SU-DHL-6 (cell line): ENCODE results near the gene STK38.

Experiments
- H2AFZ ChIP-seq: fragments of 200-600 bp; sonication (generic); 2 replicates; pipeline ENCODE4 v1.6.1; 2014; ENCODE audit warnings: low read depth, mild to moderate bottlenecking, moderate library complexity, mixed read lengths, antibody characterized with exemption, low read length; ENCODE audit not compliant: severe bottlenecking
- H3F3A ChIP-seq: fragments of 200-600 bp; shearing (Covaris generic); 2 replicates; pipeline ENCODE4 v1.6.0; 2016; ENCODE audit warnings: antibody characterized with exemption, mild to moderate bottlenecking; ENCODE audit not compliant: insufficient read depth
- H3K27ac ChIP-seq: fragments of 200-600 bp; sonication (generic); 2 replicates; pipeline ENCODE4 v1.5.1; 2016; ENCODE audit warnings: low read depth, mild to moderate bottlenecking, low read length, moderate library complexity, mixed read lengths
- H3K27me3 ChIP-seq: fragments of 200-600 bp; sonication (generic), shearing (Covaris generic); 2 replicates; pipeline ENCODE4 v1.6.0; 2014; ENCODE audit warnings: mild to moderate bottlenecking, low read length
- H3K36me3 ChIP-seq: fragments of 200-600 bp; sonication (generic); 2 replicates; pipeline ENCODE4 v1.6.1; 2014; ENCODE audit warnings: mild to moderate bottlenecking, low read length, mixed read lengths
- H3K4me2 ChIP-seq: fragments of 300-600, 200-600 bp; shearing (Covaris generic), sonication (generic); 2 replicates; pipeline ENCODE4 v1.6.0; 2014; ENCODE audit warnings: low read length, low read depth, mild to moderate bottlenecking; ENCODE audit not compliant: poor library complexity, severe bottlenecking
- H3K4me3 ChIP-seq: fragments of 200-600 bp; sonication (generic); 2 replicates; pipeline ENCODE4 v1.5.1; 2014; ENCODE audit warnings: antibody characterized with exemption, low read length, mild to moderate bottlenecking, mixed read lengths; ENCODE audit not compliant: insufficient read depth, poor library complexity, severe bottlenecking
- H3K79me2 ChIP-seq: fragments of 200-600 bp; sonication (generic); 2 replicates; pipeline ENCODE4 v1.6.1; 2014; ENCODE audit warnings: mild to moderate bottlenecking, low read length, moderate library complexity; ENCODE audit not compliant: insufficient read depth
- H3K9ac ChIP-seq: fragments of 200-600 bp; sonication (generic); 2 replicates; pipeline ENCODE4 v1.7.0; 2014; ENCODE audit warnings: mild to moderate bottlenecking, low read length
- H3K9me2 ChIP-seq: fragments of 200-600 bp; sonication (generic); replicated peaks from 2 replicates; pipeline ENCODE4 v1.6.1; 2014; ENCODE audit warnings: low read length; ENCODE audit not compliant: insufficient read depth
- H3K9me3 ChIP-seq: fragments of 200-600 bp; sonication (generic); 2 replicates; pipeline ENCODE4 v1.6.1; 2014; ENCODE audit warnings: low read length, mixed read lengths; ENCODE audit not compliant: insufficient read depth
- H4K20me1 ChIP-seq: fragments of 200-600 bp; sonication (generic); 2 replicates; pipeline ENCODE4 v1.6.1; 2014; ENCODE audit warnings: low read depth, mild to moderate bottlenecking, antibody characterized with exemption, low read length, moderate library complexity, mixed read lengths
- EZH2phosphoT487 ChIP-seq: fragments of 200-600 bp; sonication (generic), shearing (Covaris generic); conservative IDR thresholded peaks from 2 replicates; pipeline ENCODE4 v1.6.1; 2018; ENCODE audit warnings: mild to moderate bottlenecking, antibody characterized with exemption, low read length, moderate library complexity, mixed read lengths
- TF ChIP-seq, protein P1 (sequence below): fragments of 200-600 bp; sonication (generic); IDR thresholded peaks from one replicate; pipeline ENCODE4 v1.5.1; 2017; ENCODE audit warnings: antibody characterized with exemption, mild to moderate bottlenecking, low read length, moderate library complexity; ENCODE audit not compliant: insufficient read depth, poor library complexity, severe bottlenecking

Gene STK38

DNA sequence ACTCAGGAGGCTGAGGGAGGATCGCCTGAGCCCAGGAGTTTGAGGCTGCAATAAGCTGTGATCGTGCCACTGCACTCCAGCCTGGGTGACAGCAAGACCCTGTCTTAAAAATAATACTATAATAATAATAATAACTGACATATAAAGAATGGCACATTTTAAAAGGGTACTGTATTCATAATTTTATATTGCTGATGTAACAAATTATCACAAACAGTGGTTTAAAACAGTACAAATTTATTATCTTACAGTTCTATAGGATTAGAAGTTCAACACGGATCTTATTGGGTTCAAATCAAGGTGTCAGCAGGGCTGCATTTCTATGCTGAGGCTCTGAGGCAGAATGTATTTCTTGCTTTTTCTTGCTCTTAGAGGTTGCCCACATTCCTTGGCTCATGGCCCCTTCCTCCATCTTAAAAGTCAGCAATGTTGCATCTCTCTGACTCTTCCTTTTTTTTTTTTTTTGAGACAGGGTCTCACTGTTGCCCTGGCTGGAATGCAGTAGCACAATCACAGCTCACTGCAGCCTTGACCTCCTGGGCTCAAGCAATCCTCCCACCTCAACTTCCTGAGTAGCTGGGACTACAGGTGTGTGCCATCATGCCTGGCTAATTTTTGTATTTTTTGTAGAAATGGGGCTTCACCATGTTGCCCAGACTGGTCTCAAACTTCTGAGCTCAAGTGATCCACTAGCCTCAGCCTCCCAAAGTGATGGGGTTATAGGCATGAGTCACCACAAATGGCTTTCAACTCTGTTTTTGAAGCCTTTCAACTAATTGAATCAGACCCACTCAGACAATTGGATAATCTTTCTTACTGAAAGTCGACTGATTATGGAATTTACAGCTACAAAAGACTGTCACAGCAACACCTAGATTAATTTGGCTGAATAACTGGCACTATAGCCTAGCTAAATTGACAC, 24.1 kb upstream of the STK38 start:
- Histone ChIP-seq H3F3A (no peaks in the 10 kb centered on the region), H2AFZ (no peak overlapping the region), H3K9me3 (peaks cover 6% of the 10 kb centered on the region; the same call in 1 of the 2 replicates), H3K4me2 (no peak overlapping the region), H4K20me1 (no peaks in the 10 kb centered on the region), H3K27me3 (no peaks in the 10 kb centered on the region), H3K9ac (no peak overlapping the region), H3K27ac (no peak overlapping the region), H3K79me2 (no peaks in the 10 kb centered on the region), H3K36me3 (peaks cover 8% of the 10 kb centered on the region), H3K4me3 (no peak overlapping the region), H3K9me2 (no peaks in the 10 kb centered on the region)
- TF ChIP-seq, protein P1, sequence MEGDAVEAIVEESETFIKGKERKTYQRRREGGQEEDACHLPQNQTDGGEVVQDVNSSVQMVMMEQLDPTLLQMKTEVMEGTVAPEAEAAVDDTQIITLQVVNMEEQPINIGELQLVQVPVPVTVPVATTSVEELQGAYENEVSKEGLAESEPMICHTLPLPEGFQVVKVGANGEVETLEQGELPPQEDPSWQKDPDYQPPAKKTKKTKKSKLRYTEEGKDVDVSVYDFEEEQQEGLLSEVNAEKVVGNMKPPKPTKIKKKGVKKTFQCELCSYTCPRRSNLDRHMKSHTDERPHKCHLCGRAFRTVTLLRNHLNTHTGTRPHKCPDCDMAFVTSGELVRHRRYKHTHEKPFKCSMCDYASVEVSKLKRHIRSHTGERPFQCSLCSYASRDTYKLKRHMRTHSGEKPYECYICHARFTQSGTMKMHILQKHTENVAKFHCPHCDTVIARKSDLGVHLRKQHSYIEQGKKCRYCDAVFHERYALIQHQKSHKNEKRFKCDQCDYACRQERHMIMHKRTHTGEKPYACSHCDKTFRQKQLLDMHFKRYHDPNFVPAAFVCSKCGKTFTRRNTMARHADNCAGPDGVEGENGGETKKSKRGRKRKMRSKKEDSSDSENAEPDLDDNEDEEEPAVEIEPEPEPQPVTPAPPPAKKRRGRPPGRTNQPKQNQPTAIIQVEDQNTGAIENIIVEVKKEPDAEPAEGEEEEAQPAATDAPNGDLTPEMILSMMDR: no peak
- TF ChIP-seq EZH2phosphoT487: no peak

DNA sequence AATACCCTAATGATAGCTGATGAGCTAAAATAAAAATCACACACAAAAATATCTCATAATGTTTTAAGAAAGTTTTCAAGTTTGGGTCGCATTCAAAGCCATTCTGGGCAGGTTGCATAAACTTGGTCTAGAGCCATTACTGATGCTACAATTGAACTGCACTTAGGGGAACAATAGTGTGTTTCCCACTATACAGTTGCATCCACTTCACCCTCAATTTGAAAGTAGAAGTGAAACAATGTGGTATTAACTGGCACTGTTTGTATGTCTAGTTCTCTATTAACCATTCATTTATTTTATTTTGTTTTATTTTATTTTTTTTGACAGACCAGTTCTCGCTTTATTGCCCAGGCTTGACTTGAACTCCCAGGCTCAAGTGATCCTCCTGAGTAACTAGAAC, 23.0 kb upstream of the STK38 start:
- Histone ChIP-seq H3K4me2 (no peak overlapping the region), H2AFZ (no peak overlapping the region), H3K27me3 (no peaks in the 10 kb centered on the region), H3K36me3 (peaks cover 8% of the 10 kb centered on the region), H3K9ac (no peak overlapping the region), H3K9me2 (no peaks in the 10 kb centered on the region), H3F3A (no peaks in the 10 kb centered on the region), H3K27ac (no peak overlapping the region), H3K9me3 (peaks cover 6% of the 10 kb centered on the region; the same call in 1 of the 2 replicates), H3K79me2 (no peaks in the 10 kb centered on the region), H3K4me3 (no peak overlapping the region), H4K20me1 (no peaks in the 10 kb centered on the region)
- TF ChIP-seq EZH2phosphoT487: no peak
- TF ChIP-seq, protein P1: no peak

DNA sequence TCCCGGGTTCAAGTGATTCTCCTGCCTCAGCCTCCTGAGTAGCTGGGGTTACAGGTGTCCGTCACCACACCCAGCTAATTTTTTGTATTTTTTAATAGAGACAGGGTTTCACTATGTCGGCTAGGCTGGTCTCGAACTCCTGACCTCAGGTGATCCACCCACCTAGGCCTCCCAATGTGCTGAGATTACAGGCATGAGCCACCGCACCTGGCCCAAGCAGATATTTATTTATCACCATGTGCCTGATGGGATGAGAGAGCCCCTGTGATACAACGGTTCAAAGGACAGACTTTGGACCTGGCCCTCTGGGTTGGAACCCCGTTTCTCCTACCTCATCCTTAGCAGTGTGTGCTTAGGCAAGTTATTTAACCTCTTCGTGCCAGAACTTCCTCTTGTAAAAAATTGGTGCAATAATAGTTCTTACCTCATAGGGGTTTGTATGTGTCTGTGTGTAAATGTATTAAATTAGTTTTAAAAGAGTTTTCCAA, 19.2 kb upstream of the STK38 start:
- no peaks in the 10 kb centered on the region for H3K9me2 ChIP-seq
- no peak overlapping the region for H3K4me3 ChIP-seq
- no peak overlapping the region for H3K4me2 ChIP-seq
- H3K27ac ChIP-seq: no peak overlapping the region
- H3F3A ChIP-seq: no peaks in the 10 kb centered on the region
- H2AFZ ChIP-seq: no peak overlapping the region
- no peak overlapping the region for H3K9ac ChIP-seq
- no peaks in the 10 kb centered on the region for H3K9me3 ChIP-seq
- no peaks in the 10 kb centered on the region for H4K20me1 ChIP-seq
- no peaks in the 10 kb centered on the region for H3K36me3 ChIP-seq
- H3K27me3 ChIP-seq: no peaks in the 10 kb centered on the region
- no peak for TF ChIP-seq EZH2phosphoT487
- TF ChIP-seq, protein P1: no peak
- no peaks in the 10 kb centered on the region for H3K79me2 ChIP-seq
